ENCODE measurements around the gene RBBP8. TPM values are rescaled to one million over a fixed set of nuclear protein-coding genes. Genes with fewer than 3 reads are reported as not detected.

The RBBP8 gene
- total RNA-seq, 1 donor from 2014 or later = 44.0 TPM

DNA sequence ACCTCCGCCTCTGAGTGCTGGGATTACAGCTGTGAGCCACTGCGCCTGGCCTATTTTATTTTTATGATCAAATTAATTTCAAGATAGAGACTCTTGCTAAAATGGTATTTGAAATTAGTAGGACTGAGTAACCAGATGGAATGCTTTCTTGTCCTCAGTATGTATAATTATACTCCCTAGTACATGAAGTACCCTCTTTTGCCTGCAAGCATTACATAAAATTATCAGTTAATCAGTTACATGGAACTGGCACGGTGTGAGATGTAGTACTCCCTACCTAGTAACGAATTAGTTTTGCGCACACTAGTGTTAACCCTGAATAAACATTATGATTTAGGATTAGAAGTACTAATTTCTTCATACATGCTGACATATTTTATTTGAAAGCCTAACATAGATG is 41.6 kb downstream of the RBBP8 start:
- Histone ChIP-seq H3K27me3 (ENCODE audit: control insufficient read depth, insufficient read depth, low read length) (no peaks in the 10 kb centered on the region), H3K36me3 (ENCODE audit: control insufficient read depth, insufficient read depth, low read length) (no peaks in the 10 kb centered on the region), H3K4me3 (ENCODE audit: low read depth, low read length) (no peak overlapping the region)
- TF ChIP-seq, protein P1, sequence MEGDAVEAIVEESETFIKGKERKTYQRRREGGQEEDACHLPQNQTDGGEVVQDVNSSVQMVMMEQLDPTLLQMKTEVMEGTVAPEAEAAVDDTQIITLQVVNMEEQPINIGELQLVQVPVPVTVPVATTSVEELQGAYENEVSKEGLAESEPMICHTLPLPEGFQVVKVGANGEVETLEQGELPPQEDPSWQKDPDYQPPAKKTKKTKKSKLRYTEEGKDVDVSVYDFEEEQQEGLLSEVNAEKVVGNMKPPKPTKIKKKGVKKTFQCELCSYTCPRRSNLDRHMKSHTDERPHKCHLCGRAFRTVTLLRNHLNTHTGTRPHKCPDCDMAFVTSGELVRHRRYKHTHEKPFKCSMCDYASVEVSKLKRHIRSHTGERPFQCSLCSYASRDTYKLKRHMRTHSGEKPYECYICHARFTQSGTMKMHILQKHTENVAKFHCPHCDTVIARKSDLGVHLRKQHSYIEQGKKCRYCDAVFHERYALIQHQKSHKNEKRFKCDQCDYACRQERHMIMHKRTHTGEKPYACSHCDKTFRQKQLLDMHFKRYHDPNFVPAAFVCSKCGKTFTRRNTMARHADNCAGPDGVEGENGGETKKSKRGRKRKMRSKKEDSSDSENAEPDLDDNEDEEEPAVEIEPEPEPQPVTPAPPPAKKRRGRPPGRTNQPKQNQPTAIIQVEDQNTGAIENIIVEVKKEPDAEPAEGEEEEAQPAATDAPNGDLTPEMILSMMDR (IDR thresholded peaks at IDR 0.05; ENCODE audit: insufficient read depth, low read length, poor library complexity, severe bottlenecking) = no peak
- peak; percentile 28 for DNase-seq (ENCODE audit: low read depth)

- Histone ChIP-seq H3K36me3 (ENCODE audit: control insufficient read depth, insufficient read depth, low read length) (no peaks in the 10 kb centered on the region), H3K4me3 (ENCODE audit: low read depth, low read length) (no peak overlapping the region), H3K27me3 (ENCODE audit: control insufficient read depth, insufficient read depth, low read length) (no peaks in the 10 kb centered on the region)
- no peak for DNase-seq (ENCODE audit: low read depth)
- TF ChIP-seq, protein P1 (IDR thresholded peaks at IDR 0.05; ENCODE audit: insufficient read depth, low read length, poor library complexity, severe bottlenecking) = no peak
Observed at GRCh38 chr18:22975508-22975907, 42.4 kb downstream of the RBBP8 start.

GRCh38 chr18:22977847-22978701 is 44.9 kb downstream of the RBBP8 start:
- Histone ChIP-seq H3K36me3 (ENCODE audit: control insufficient read depth, insufficient read depth, low read length) (no peaks in the 10 kb centered on the region), H3K27me3 (ENCODE audit: control insufficient read depth, insufficient read depth, low read length) (no peaks in the 10 kb centered on the region), H3K4me3 (ENCODE audit: low read depth, low read length) (no peak overlapping the region)
- TF ChIP-seq, protein P1 (IDR thresholded peaks at IDR 0.05; ENCODE audit: insufficient read depth, low read length, poor library complexity, severe bottlenecking) = no peak
- peak; percentile 91 for DNase-seq (ENCODE audit: low read depth)

DNA sequence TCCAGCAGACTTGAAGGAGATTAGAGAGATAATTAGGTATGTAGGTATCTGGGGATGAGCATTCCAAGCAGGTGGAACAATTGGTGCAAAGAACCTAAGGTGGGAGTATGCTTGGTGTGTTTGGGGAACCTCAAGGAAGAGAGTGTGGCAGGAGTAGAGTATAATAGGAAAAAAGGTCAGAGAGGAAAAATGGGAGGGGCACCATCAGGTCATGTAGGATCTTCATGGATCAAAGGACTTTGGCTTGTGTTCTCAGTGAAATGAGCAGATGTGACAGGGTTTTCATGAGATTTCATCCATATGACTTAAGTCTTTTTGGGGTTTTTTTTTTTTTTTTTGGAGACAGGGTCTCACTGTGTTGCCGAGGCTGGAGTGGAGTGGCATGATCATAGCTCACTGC is 47.3 kb downstream of the RBBP8 start:
- TF ChIP-seq, protein P1 (IDR thresholded peaks at IDR 0.05; ENCODE audit: insufficient read depth, low read length, poor library complexity, severe bottlenecking) = no peak
- H3K27me3 ChIP-seq (ENCODE audit: control insufficient read depth, insufficient read depth, low read length) = no peaks in the 10 kb centered on the region
- H3K4me3 ChIP-seq (ENCODE audit: low read depth, low read length) = no peak overlapping the region
- H3K36me3 ChIP-seq (ENCODE audit: control insufficient read depth, insufficient read depth, low read length) = no peaks in the 10 kb centered on the region
- DNase-seq (ENCODE audit: low read depth) = no peak

DNA sequence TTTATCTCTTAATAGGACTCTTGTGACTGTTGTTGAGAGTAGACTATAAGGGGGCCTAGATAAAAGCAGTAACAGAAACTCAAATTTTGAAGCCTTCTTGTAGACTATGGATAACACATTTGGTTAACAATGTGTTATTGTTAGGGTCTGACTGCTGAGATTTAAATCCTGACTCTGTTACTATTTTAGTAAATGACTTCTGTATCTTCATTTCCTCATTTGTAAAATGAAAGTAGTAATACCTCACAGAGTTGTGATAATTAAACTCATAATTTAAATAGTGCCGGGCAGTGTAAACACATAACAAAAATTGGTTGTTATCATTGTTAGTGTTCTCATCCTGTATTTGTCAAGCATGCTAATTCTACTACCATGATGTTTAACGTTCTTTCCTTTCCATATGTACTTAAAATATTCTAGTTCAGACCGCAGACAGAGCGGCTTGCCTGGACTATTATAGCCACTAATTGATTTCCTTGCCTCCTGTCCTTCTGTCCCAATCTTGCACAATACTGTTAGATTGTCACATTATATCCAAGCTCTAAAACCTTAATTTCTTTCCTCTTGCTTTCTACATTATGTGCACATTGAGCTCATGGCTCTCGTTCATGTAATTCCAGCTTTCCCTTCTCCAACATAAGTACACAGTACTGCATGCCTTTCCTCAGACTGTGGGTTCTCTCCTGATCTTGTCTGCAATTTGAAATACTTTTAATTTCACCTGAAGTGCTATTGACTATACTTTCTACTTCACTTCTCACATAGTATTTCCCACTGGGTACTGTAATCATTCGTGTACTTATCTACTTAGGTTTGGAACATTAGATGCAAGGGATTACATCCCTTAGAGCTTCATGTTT is 48.4 kb downstream of the RBBP8 start:
- no peak for DNase-seq (ENCODE audit: low read depth)
- Histone ChIP-seq H3K36me3 (ENCODE audit: control insufficient read depth, insufficient read depth, low read length) (no peaks in the 10 kb centered on the region), H3K4me3 (ENCODE audit: low read depth, low read length) (no peak overlapping the region), H3K27me3 (ENCODE audit: control insufficient read depth, insufficient read depth, low read length) (no peaks in the 10 kb centered on the region)
- TF ChIP-seq, protein P1 (IDR thresholded peaks at IDR 0.05; ENCODE audit: insufficient read depth, low read length, poor library complexity, severe bottlenecking) = no peak

Data from kidney epithelial cell (primary cell).